K562 (cell line): ENCODE measurements around the gene MIP. TPM values are rescaled to one million over a fixed set of nuclear protein-coding genes. Genes with fewer than 3 reads are reported as not detected.
A peak's percentile ranks its signal among the peaks of the same experiment; 100 is the strongest.

Source experiments
- ARID1B ChIP-seq: fragments of 450-650 bp; IDR thresholded peaks from 2 replicates; pipeline ENCODE4 v1.6.1; 2016; ENCODE audit warnings: antibody characterized with exemption, mild to moderate bottlenecking, inconsistent platforms
- ARID3B ChIP-seq: fragments of 250-450 bp; sonication (Bioruptor Pico); IDR thresholded peaks from 2 replicates; pipeline ENCODE4 v1.4.0; 2020; ENCODE audit warnings: borderline replicate concordance
- ASH1L ChIP-seq: fragments of 450-650 bp; IDR thresholded peaks from 2 replicates; pipeline ENCODE4 v1.6.1; 2018; ENCODE audit warnings: borderline replicate concordance, mild to moderate bottlenecking, low read depth; ENCODE audit not compliant: partially characterized antibody
- ATF1 ChIP-seq, 2 experiments: fragments of 450-650 bp in 1 of 2; IDR thresholded peaks; 2 replicates each; pipeline ENCODE4 v1.6.1; 2016; ENCODE audit warnings: missing compliant biosample characterization in 1 of 2, missing genetic modification characterization in 1 of 2
- ATF7 ChIP-seq: fragments of 450-650 bp; IDR thresholded peaks from 2 replicates; pipeline ENCODE4 v1.7.1; 2014; ENCODE audit warnings: mild to moderate bottlenecking, moderate library complexity
- BCOR ChIP-seq: fragments of 450-650 bp; IDR thresholded peaks from 2 replicates; pipeline ENCODE4 v1.6.1; 2016
- CSDE1 ChIP-seq, 2 experiments: fragments of 450-650 bp; IDR thresholded peaks; 2 replicates each; pipeline ENCODE4 v1.6.1; 2016; ENCODE audit warnings: mild to moderate bottlenecking in 1 of 2
- ESRRA ChIP-seq: fragments of 450-650 bp; IDR thresholded peaks from 2 replicates; pipeline ENCODE4 v1.6.1; 2014; ENCODE audit warnings: low read depth, mild to moderate bottlenecking, moderate library complexity, borderline replicate concordance
- GABPB1 ChIP-seq: sonication (generic); formaldehyde crosslinking; IDR thresholded peaks from 2 replicates; pipeline ENCODE4 v1.8.0; 2022; ENCODE audit warnings: mild to moderate bottlenecking, missing genetic modification reagents
- JUND ChIP-seq, 2 experiments: IDR thresholded peaks; 2 replicates in 1 of 2; 3 replicates in 1 of 2; pipeline ENCODE4 v1.6.1; 2011; ENCODE audit warnings: borderline replicate concordance in 2 of 2, low read depth in 2 of 2, low read length in 2 of 2, improper control_type of control experiment in 1 of 2, missing biosample characterization in 1 of 2, missing genetic modification characterization in 1 of 2, missing genetic modification reagents in 1 of 2
- MEF2D ChIP-seq: conservative IDR thresholded peaks from 2 replicates; pipeline ENCODE4 v1.6.1; 2016; ENCODE audit warnings: low read depth, missing genetic modification characterization, missing compliant biosample characterization
- MYC ChIP-seq, 2 experiments: fragments of 250-450 bp in 1 of 2; sonication (Bioruptor Pico) in 1 of 2; IDR thresholded peaks; 2 replicates each; pipeline versions ENCODE4 v1.5.1 to v1.6.1; 2012 to 2021; ENCODE audit warnings: low read depth in 2 of 2, borderline replicate concordance in 1 of 2, improper control_type of control experiment in 1 of 2, low read length in 1 of 2, mild to moderate bottlenecking in 1 of 2, moderate library complexity in 1 of 2
- NR2C1 ChIP-seq, 2 experiments: fragments of 450-650 bp; IDR thresholded peaks; 2 replicates each; pipeline ENCODE4 v1.6.1; 2017; ENCODE audit warnings: mild to moderate bottlenecking in 2 of 2, antibody characterized with exemption in 1 of 2, inconsistent platforms in 1 of 2, missing compliant biosample characterization in 1 of 2, missing genetic modification characterization in 1 of 2
- NR2F6 ChIP-seq: fragments of 450-650 bp; formaldehyde crosslinking; IDR thresholded peaks from 2 replicates; pipeline ENCODE4 v1.4.0; 2020; ENCODE audit warnings: mild to moderate bottlenecking
- OTX1 ChIP-seq: fragments of 450-650 bp; formaldehyde crosslinking; IDR thresholded peaks from 2 replicates; pipeline ENCODE4 v1.4.0; 2022; ENCODE audit warnings: mild to moderate bottlenecking
- PHB2 ChIP-seq: fragments of 450-650 bp; IDR thresholded peaks from 2 replicates; pipeline ENCODE4 v1.6.1; 2017; ENCODE audit warnings: low read depth
- PKNOX1 ChIP-seq: fragments of 450-650 bp; IDR thresholded peaks from 2 replicates; pipeline ENCODE4 v1.6.1; 2016
- SP1 ChIP-seq: sonication (generic); formaldehyde crosslinking; IDR thresholded peaks from 2 replicates; pipeline ENCODE4 v1.8.1; 2022; ENCODE audit warnings: mild to moderate bottlenecking, missing genetic modification reagents
- TRIM24 ChIP-seq, 2 experiments: fragments of 450-650 bp; IDR thresholded peaks; 2 replicates each; pipeline ENCODE4 v1.6.1; 2016
- ZKSCAN3 ChIP-seq: fragments of 250-450 bp; sonication (Bioruptor Pico); IDR thresholded peaks from 2 replicates; pipeline ENCODE4 v1.4.0; 2020
- ZNF143 ChIP-seq: sonication (generic); formaldehyde crosslinking; IDR thresholded peaks from 2 replicates; pipeline ENCODE4 v1.9.0; 2022; ENCODE audit warnings: mild to moderate bottlenecking, missing genetic modification reagents
- ZNF224 ChIP-seq: sonication (generic); formaldehyde crosslinking; IDR thresholded peaks from 2 replicates; pipeline ENCODE4 v1.8.0; 2022; ENCODE audit warnings: mild to moderate bottlenecking, missing genetic modification reagents
- ZNF384 ChIP-seq: IDR thresholded peaks from 2 replicates; pipeline ENCODE4 v1.6.1; 2012; ENCODE audit warnings: low read depth, low read length, improper control_type of control experiment
- ZNF408 ChIP-seq: fragments of 250-450 bp; sonication (Bioruptor Pico); IDR thresholded peaks from 2 replicates; pipeline ENCODE4 v1.4.0; 2020; ENCODE audit warnings: low read depth, mild to moderate bottlenecking, moderate library complexity
- ZNF644 ChIP-seq: fragments of 200-800 bp; sonication (Bioruptor generic); IDR thresholded peaks from 2 replicates; pipeline ENCODE4 v1.6.1; 2016; ENCODE audit warnings: low read depth, missing genetic modification characterization, missing compliant biosample characterization
- ZNF717 ChIP-seq: fragments of 250-450 bp; sonication (Bioruptor Pico); IDR thresholded peaks from 2 replicates; pipeline ENCODE4 v1.5.0; 2021
- ZNF785 ChIP-seq: fragments of 250-450 bp; sonication (Bioruptor Pico); IDR thresholded peaks from 2 replicates; pipeline ENCODE4 v1.4.0; 2020; ENCODE audit warnings: mild to moderate bottlenecking
- ZNF79 ChIP-seq: fragments of 250-450 bp; sonication (Bioruptor Pico); IDR thresholded peaks from 2 replicates; pipeline ENCODE4 v1.4.0; 2020; ENCODE audit warnings: low read depth, mild to moderate bottlenecking, moderate library complexity
- polyA plus RNA-seq, 8 experiments: library from polyadenylated mRNA; depleted of rRNA in 4 of 8; stranded (reverse) in 5 of 8; unstranded in 3 of 8; fragments of >200 nt; fragmentation: Nextera tagmentation in 2 of 8; fragmentation: Illumina TruSeq in 1 of 8; extraction: Ambion mirVana in 2 of 8; extraction: Trizol in 1 of 8; gene quantifications; 2 replicates each; pipeline versions ENCODE4 v1.2.1 to v1.2.3, GENCODE V29; 2011 to 2014; ENCODE audit warnings: inconsistent platforms in 1 of 8, missing spikeins in 1 of 8
- total RNA-seq, 7 experiments: library from RNA; depleted of rRNA in 6 of 7; stranded (reverse); fragments of >200 nt in 6 of 7; fragmentation: Illumina TruSeq in 2 of 7; extraction: Trizol in 2 of 7; gene quantifications; 2 replicates each; pipeline versions ENCODE4 v1.2.1 to v1.2.3, GENCODE V29; 2011 to 2021; ENCODE audit warnings: low replicate concordance in 1 of 7

Gene MIP
- total and polyA plus RNA-seq, 9 of the 15 experiments (the other 6 are each of a cell fraction or from before 2014, with no cell fraction given), result 0.09 to 0.36 (median 0.19) TPM; not detected in 5

- peak; percentile 99 for TF ChIP-seq PKNOX1
- peak; percentile 47 for TF ChIP-seq BCOR
- TF ChIP-seq ATF7, result peak; percentile 75
- peak; percentile 89 for TF ChIP-seq OTX1 (CRISPR knock-in tag)
- TF ChIP-seq ASH1L, result no peak
- no peak for TF ChIP-seq ARID3B (CRISPR knock-in tag)
- peak; percentile 86 for TF ChIP-seq ZNF384
- peak; percentile 65 to 68; a peak in 3 of 4 replicates for TF ChIP-seq TRIM24 (IDR thresholded peaks at IDR 0.05)
- TF ChIP-seq NR2F6 (CRISPR knock-in tag), result no peak
- no peak for TF ChIP-seq ZNF717 (CRISPR knock-in tag)
- peak; percentile 95 for TF ChIP-seq ESRRA
- no peak for TF ChIP-seq GABPB1 (CRISPR knock-in tag)
- TF ChIP-seq CSDE1 (IDR thresholded peaks at IDR 0.05), result 0 out of 4 replicates have a peak, but pooled peaks of 1 of the 2 experiments have one; percentile 56
- TF ChIP-seq ZNF224 (CRISPR knock-in tag), result no peak
- no peak; the same call in 1 of the 2 replicates for TF ChIP-seq ZNF644 (tag)
- peak; percentile 46; the same call in 1 of the 2 replicates for TF ChIP-seq SP1 (CRISPR knock-in tag)
- TF ChIP-seq NR2C1 (IDR thresholded peaks at IDR 0.05), result peak; percentile 74
- peak; percentile 85 for TF ChIP-seq NR2C1 (tag; IDR thresholded peaks at IDR 0.05)
- TF ChIP-seq ATF1 (CRISPR knock-in tag; IDR thresholded peaks at IDR 0.05), result no peak
- TF ChIP-seq ATF1 (tag; IDR thresholded peaks at IDR 0.05), result peak; percentile 72
- TF ChIP-seq ZNF408, result no peak
- peak; percentile 72; the same call in 1 of the 2 replicates for TF ChIP-seq JUND (IDR thresholded peaks at IDR 0.05; ENCODE audit: borderline replicate concordance, low read depth, low read length)
- TF ChIP-seq JUND (tag; IDR thresholded peaks at IDR 0.05; ENCODE audit: borderline replicate concordance, low read depth, low read length), result peak; percentile 57; the same call in 2 of the 3 replicates
- no peak for TF ChIP-seq ZNF143 (CRISPR knock-in tag)
- no peak for TF ChIP-seq ZKSCAN3 (CRISPR knock-in tag)
- TF ChIP-seq ZNF79 (CRISPR knock-in tag), result no peak
- TF ChIP-seq MEF2D (tag), result peak; percentile 46
- TF ChIP-seq MYC (IDR thresholded peaks at IDR 0.05; ENCODE audit: low read depth, low read length), result peak; percentile 85
- TF ChIP-seq MYC (CRISPR knock-in tag; IDR thresholded peaks at IDR 0.05; ENCODE audit: borderline replicate concordance, low read depth), result no peak
- peak; percentile 83 for TF ChIP-seq ARID1B
- TF ChIP-seq PHB2, result no peak
- TF ChIP-seq ZNF785 (CRISPR knock-in tag), result no peak
Measured at GRCh38 chr12:56437430-56438176, 16.9 kb downstream of the MIP start (continued).
